GM12878 (cell line): Measurements from ENCODE around the gene FBXL2. TPM values are rescaled to one million over a fixed set of nuclear protein-coding genes. Genes with fewer than 3 reads are reported as not detected.

ENCODE experiments used
- MTA2 ChIP-seq: fragments of 450-650 bp; IDR thresholded peaks from 2 replicates; pipeline ENCODE4 v1.6.1; 2016; ENCODE audit warnings: low read depth, mild to moderate bottlenecking, moderate library complexity
- polyA plus RNA-seq, 11 experiments: library from polyadenylated mRNA; depleted of rRNA in 4 of 11; unstranded in 6 of 11; stranded (reverse) in 5 of 11; fragments of >200 nt; fragmentation: Nextera tagmentation in 4 of 11; fragmentation: Illumina TruSeq in 1 of 11; extraction: Ambion mirVana in 4 of 11; extraction: Trizol in 1 of 11; gene quantifications; 1 replicate in 1 of 11; 2 replicates in 10 of 11; pipeline versions ENCODE4 v1.2.1 to v1.2.3, GENCODE V29; 2011 to 2016; ENCODE audit warnings: inconsistent platforms in 2 of 11, missing spikeins in 2 of 11, low read depth in 1 of 11
- total RNA-seq, 4 experiments: library from RNA; depleted of rRNA in 3 of 4; stranded (reverse); fragments of >200 nt in 3 of 4; fragmentation: Illumina TruSeq in 1 of 4; extraction: Trizol in 1 of 4; gene quantifications; 2 replicates each; pipeline versions ENCODE4 v1.2.1 to v1.2.3, GENCODE V29; 2013 to 2021
- TF ChIP-seq, protein P1 (sequence below): fragments of 450-650 bp; IDR thresholded peaks from 2 replicates; pipeline ENCODE4 v1.6.1; 2016; ENCODE audit warnings: mild to moderate bottlenecking, moderate library complexity, borderline replicate concordance
- TF ChIP-seq, protein P2 (sequence below): fragments of 450-650 bp; IDR thresholded peaks from 2 replicates; pipeline ENCODE4 v1.6.1; 2016; ENCODE audit warnings: mild to moderate bottlenecking
- TF ChIP-seq, protein P3 (sequence below): fragments of 450-650 bp; IDR thresholded peaks from 2 replicates; pipeline ENCODE4 v1.6.1; 2016; ENCODE audit warnings: mild to moderate bottlenecking
- TF ChIP-seq, protein P4 (sequence below): IDR thresholded peaks from 2 replicates; pipeline ENCODE4 v1.6.1; 2012; ENCODE audit warnings: low read depth, low read length, improper control_type of control experiment

FBXL2 gene
- total and polyA plus RNA-seq, 10 of the 15 experiments (the other 5 are each of a cell fraction or from before 2014, with no cell fraction given), result 0.04 to 0.72 (median 0.15) TPM; not detected in 1

DNA sequence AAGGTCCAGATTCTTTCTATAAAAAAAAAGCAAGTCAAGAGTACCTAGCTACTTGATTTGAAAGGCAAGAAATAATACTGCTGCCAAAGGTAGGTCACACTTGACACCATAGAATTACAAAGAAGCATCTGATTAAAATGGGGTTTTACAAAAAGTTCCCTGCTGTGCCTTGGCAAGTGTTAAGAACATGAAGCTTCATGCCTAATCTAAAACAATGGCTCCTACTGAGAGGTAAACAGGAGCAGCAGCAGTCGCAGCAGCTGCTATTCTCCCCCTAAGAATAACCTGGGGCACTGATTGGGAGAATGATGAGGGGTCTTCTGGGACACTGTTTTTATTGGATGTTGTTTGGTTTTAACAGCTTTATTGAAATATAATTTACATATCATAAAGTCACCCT, 148.8 kb downstream of the FBXL2 start (continued):
- TF ChIP-seq, protein P1, sequence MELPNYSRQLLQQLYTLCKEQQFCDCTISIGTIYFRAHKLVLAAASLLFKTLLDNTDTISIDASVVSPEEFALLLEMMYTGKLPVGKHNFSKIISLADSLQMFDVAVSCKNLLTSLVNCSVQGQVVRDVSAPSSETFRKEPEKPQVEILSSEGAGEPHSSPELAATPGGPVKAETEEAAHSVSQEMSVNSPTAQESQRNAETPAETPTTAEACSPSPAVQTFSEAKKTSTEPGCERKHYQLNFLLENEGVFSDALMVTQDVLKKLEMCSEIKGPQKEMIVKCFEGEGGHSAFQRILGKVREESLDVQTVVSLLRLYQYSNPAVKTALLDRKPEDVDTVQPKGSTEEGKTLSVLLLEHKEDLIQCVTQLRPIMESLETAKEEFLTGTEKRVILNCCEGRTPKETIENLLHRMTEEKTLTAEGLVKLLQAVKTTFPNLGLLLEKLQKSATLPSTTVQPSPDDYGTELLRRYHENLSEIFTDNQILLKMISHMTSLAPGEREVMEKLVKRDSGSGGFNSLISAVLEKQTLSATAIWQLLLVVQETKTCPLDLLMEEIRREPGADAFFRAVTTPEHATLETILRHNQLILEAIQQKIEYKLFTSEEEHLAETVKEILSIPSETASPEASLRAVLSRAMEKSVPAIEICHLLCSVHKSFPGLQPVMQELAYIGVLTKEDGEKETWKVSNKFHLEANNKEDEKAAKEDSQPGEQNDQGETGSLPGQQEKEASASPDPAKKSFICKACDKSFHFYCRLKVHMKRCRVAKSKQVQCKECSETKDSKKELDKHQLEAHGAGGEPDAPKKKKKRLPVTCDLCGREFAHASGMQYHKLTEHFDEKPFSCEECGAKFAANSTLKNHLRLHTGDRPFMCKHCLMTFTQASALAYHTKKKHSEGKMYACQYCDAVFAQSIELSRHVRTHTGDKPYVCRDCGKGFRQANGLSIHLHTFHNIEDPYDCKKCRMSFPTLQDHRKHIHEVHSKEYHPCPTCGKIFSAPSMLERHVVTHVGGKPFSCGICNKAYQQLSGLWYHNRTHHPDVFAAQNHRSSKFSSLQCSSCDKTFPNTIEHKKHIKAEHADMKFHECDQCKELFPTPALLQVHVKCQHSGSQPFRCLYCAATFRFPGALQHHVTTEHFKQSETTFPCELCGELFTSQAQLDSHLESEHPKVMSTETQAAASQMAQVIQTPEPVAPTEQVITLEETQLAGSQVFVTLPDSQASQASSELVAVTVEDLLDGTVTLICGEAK, result no peak
- TF ChIP-seq, protein P2, sequence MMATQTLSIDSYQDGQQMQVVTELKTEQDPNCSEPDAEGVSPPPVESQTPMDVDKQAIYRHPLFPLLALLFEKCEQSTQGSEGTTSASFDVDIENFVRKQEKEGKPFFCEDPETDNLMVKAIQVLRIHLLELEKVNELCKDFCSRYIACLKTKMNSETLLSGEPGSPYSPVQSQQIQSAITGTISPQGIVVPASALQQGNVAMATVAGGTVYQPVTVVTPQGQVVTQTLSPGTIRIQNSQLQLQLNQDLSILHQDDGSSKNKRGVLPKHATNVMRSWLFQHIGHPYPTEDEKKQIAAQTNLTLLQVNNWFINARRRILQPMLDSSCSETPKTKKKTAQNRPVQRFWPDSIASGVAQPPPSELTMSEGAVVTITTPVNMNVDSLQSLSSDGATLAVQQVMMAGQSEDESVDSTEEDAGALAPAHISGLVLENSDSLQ, result no peak
- TF ChIP-seq, protein P3, sequence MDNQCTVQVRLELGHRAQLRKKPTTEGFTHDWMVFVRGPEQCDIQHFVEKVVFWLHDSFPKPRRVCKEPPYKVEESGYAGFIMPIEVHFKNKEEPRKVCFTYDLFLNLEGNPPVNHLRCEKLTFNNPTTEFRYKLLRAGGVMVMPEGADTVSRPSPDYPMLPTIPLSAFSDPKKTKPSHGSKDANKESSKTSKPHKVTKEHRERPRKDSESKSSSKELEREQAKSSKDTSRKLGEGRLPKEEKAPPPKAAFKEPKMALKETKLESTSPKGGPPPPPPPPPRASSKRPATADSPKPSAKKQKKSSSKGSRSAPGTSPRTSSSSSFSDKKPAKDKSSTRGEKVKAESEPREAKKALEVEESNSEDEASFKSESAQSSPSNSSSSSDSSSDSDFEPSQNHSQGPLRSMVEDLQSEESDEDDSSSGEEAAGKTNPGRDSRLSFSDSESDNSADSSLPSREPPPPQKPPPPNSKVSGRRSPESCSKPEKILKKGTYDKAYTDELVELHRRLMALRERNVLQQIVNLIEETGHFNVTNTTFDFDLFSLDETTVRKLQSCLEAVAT, result no peak
- TF ChIP-seq, protein P4, sequence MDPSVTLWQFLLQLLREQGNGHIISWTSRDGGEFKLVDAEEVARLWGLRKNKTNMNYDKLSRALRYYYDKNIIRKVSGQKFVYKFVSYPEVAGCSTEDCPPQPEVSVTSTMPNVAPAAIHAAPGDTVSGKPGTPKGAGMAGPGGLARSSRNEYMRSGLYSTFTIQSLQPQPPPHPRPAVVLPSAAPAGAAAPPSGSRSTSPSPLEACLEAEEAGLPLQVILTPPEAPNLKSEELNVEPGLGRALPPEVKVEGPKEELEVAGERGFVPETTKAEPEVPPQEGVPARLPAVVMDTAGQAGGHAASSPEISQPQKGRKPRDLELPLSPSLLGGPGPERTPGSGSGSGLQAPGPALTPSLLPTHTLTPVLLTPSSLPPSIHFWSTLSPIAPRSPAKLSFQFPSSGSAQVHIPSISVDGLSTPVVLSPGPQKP, result no peak
- TF ChIP-seq MTA2, result no peak
